Measurements from ENCODE around the gene GDPGP1. TPM values are rescaled to one million over a fixed set of nuclear protein-coding genes. Genes with fewer than 3 reads are reported as not detected.
"Not testable (repeated sequence)": the region's sequence is repeated elsewhere in the genome, so short reads cannot be mapped to it uniquely, and the experiment has no call there.

GDPGP1 gene, protein sequence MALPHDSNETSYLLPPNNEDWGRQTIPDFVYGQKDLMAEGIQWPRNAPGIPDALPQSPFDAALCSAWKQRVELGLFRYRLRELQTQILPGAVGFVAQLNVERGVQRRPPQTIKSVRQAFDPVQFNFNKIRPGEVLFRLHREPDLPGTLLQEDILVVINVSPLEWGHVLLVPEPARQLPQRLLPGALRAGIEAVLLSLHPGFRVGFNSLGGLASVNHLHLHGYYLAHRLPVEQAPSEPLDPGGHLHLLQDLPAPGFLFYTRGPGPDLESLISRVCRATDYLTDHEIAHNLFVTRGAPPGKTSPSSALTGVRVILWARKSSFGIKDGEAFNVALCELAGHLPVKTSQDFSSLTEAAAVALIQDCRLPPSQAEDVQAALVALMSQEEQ
- 1 to 10 TPM; 1.8 to 6.9 (median 4.3) TPM for total RNA-seq

DNA sequence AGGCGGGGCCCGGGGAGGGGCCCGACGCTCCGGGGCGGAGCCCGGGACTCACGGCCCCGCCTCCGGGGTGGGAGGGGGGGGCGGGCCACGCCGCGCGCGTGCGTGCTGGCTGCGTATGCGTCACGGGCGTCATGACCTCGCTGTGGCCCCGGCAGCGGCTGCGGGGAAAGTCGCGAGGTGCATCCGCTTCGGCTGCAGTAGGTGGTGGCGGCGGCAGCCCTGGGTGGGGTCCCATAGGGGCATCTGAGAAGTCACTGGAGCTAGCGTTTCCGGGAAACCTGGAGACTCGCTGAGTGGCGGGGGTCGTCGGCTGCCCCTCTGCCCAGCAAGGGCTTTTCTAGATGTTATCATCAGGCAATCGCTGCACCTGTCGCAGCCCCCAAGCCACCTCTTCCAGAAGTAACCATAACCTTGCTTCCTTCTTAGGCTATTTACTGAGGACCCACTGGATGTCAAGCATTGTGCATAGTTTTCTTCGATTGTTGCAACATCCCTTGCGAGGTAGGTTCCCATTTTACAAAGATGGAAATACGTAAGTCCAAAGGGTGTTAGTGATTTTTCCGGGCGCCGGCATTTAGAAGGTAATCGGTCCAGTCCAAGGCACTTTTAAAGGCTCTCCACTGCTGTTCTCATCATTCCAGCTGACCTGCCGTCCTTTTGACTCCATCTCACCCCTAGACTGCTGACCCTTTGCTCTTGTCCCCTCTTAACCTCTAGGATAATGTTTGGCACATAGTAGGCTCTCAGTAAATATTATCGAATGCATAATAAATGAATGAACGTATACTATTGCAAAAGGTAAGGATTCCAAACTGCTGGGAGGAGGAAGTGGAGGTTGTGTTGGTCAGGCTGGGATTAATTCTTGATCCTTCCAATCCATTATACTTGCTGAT lies at the start of gene GDPGP1:
GDPGP1 (plus strand) TSS at position 114 of the 893 bp plus-strand sequence. CDS start 6,700 bp downstream, outside the sequence.
- H3K27me3 ChIP-seq: no peaks in the 10 kb centered on the region
- peak within 1 kb of the TSS; percentile 84 to 99 (median 94) for H3K4me3 ChIP-seq
- no peaks in the 10 kb centered on the region for H3K9me3 ChIP-seq
- peak; percentile 2 for ATAC-seq
- in situ Hi-C loops (cut with MboI; ENCODE audit: low sequenced_read_pairs in 4 of 4): no loop called here
- peaks cover 32 to 44% of the 10 kb centered on the region in 2 donors for H3K4me1 ChIP-seq
- DNase-seq: no peak
- peak within 1 kb of the TSS; percentile 86 to 96 (median 94) for H3K27ac ChIP-seq
- intact Hi-C loops (cut with DNase I; ENCODE audit: low total_unique reads): loop anchor here (1.0 kb wide), 1 partner anchor 31 kb away; the partner anchor contains the start of gene NGRN
- peaks cover 0 to 30% of the 10 kb centered on the region in 2 donors for H3K36me3 ChIP-seq
- TF ChIP-seq POLR2A (IDR thresholded peaks at IDR 0.05): peak; percentile 52 to 56
- TF ChIP-seq, protein P1, sequence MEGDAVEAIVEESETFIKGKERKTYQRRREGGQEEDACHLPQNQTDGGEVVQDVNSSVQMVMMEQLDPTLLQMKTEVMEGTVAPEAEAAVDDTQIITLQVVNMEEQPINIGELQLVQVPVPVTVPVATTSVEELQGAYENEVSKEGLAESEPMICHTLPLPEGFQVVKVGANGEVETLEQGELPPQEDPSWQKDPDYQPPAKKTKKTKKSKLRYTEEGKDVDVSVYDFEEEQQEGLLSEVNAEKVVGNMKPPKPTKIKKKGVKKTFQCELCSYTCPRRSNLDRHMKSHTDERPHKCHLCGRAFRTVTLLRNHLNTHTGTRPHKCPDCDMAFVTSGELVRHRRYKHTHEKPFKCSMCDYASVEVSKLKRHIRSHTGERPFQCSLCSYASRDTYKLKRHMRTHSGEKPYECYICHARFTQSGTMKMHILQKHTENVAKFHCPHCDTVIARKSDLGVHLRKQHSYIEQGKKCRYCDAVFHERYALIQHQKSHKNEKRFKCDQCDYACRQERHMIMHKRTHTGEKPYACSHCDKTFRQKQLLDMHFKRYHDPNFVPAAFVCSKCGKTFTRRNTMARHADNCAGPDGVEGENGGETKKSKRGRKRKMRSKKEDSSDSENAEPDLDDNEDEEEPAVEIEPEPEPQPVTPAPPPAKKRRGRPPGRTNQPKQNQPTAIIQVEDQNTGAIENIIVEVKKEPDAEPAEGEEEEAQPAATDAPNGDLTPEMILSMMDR (IDR thresholded peaks at IDR 0.05 in 4 of 5, conservative IDR thresholded peaks at IDR 0.05 in 1 of 5): no peak

DNA sequence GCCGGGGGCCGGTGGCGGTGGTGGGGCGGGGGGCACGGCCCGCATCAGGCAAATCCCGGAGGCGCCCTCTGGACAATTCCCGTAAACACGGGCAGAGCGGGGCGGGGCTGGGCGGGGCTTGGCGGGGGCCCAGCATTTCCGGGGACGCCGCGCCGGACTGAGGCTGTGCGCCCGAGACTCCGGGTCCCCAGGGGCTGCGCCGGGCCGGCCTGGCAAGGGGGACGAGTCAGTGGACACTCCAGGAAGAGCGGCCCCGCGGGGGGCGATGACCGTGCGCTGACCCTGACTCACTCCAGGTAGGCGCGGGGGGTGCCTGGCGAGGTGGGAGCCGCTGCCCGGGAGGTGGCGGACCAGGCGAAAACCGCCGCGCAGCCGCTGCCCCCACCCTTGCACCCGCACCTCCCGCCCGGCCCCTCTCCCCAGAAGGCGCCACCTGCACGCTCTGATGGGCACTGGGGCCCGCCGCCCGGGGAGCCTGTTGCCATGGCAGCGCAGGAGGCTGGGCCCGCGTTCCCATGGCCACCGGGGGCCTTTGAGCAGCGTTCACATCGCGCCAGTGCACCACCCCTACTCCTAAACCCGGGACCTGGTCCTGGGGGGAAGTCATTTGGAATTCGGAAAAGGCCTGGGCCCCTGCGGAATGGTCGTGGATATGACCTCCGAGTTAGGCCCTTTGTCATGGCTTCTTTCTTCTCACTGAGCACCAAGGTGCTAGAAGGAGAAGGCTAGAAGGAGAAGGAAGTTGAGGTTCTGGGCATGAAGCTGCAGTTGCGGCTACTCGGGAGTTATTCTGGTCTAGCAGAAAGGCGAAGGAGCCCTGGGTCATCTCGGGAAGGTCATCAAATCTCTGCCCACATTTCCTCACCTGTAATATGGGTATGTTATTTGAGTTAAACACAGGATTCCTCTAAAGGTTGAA lies 49.0 kb upstream of the GDPGP1 start:
- TF ChIP-seq, protein P1 (IDR thresholded peaks at IDR 0.05 in 4 of 5, conservative IDR thresholded peaks at IDR 0.05 in 1 of 5): no peak
- peak in 1 of 2 donors; percentile 49 for TF ChIP-seq POLR2A (IDR thresholded peaks at IDR 0.05)
- H3K4me3 ChIP-seq: peak overlapping the region; percentile 61 to 97 (median 81)
- H3K27ac ChIP-seq: peak overlapping the region; percentile 85 to 96 (median 95)
- ATAC-seq: peak; percentile 78 to 82
- in situ Hi-C loops (cut with MboI; ENCODE audit: low sequenced_read_pairs in 4 of 4) (no loop called here), intact Hi-C loops (cut with DNase I; ENCODE audit: low total_unique reads) (no loop called here)
- H3K27me3 ChIP-seq: no peaks in the 10 kb centered on the region
- peak in 1 of 2 donors; percentile 37 for DNase-seq
- H3K36me3 ChIP-seq: no peaks in the 10 kb centered on the region
- no peaks in the 10 kb centered on the region for H3K9me3 ChIP-seq
- peaks cover 7 to 8% of the 10 kb centered on the region in 2 donors for H3K4me1 ChIP-seq

DNA sequence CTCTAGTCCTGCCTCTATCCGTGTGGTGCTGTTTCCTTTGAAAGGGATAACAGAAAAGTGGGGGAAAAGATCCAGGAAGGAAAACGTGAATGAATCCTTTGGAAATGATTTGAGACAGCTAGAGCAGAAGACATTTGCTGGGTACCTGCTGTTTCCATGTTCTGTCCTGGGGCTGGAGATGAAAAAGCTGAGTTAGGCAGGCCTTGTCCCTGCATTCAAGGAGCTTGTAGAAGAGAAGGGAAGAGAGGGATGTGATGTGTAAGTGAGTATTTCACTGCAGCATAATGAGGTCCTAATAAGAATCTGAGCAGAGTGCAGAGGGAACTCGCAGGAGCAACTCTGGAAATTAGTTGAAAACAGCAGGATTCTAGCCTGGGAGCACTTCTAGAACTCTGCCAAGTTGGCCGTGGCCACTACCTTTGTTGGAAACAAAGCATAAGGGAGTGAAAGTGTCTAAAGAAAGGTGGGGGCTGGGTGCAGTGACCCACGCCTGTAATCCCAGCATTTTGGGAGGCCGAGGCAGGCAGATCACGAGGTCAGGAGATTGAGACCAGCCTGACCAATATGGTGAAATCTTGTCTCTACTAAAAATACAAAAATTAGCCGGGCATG lies 46.6 kb upstream of the GDPGP1 start:
- Histone ChIP-seq H3K9me3 (no peaks in the 10 kb centered on the region), H3K4me1 (peaks cover 16 to 24% of the 10 kb centered on the region in 2 donors), H3K27ac (peak overlapping the region in 2 of 4 donors; percentile 6 to 46), H3K36me3 (no peaks in the 10 kb centered on the region), H3K27me3 (no peaks in the 10 kb centered on the region), H3K4me3 (no peak overlapping the region)
- ATAC-seq: no peak
- in situ Hi-C loops (cut with MboI; ENCODE audit: low sequenced_read_pairs in 4 of 4): no loop called here
- DNase-seq: no peak
- TF ChIP-seq, protein P1 (IDR thresholded peaks at IDR 0.05 in 4 of 5, conservative IDR thresholded peaks at IDR 0.05 in 1 of 5): no peak
- TF ChIP-seq POLR2A (IDR thresholded peaks at IDR 0.05): no peak
- intact Hi-C loops (cut with DNase I; ENCODE audit: low total_unique reads): no loop called here

DNA sequence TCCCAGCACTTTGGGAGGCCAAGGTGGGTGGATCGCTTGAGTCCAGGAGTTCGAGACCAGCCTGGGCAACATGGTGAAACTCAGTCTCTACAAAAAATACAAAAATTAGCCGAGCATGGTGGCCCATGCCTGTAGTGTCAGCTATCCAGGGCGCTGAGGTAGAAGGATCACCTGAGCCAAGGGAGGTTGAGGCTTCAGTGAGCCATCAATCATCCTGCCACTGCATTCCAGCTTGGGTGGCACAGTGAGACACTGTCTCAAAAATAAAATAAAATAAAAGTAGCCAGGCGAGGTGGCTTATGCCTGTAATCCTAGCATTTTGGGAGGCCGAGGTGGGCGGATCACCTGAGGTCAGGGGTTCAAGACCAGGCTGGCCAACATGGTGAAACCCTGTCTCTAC lies 45.9 kb upstream of the GDPGP1 start:
- H3K27ac ChIP-seq; intact Hi-C loops (cut with DNase I; ENCODE audit: low total_unique reads); in situ Hi-C loops (cut with MboI; ENCODE audit: low sequenced_read_pairs in 4 of 4); DNase-seq; H3K27me3 ChIP-seq; H3K9me3 ChIP-seq; H3K4me3 ChIP-seq; ATAC-seq; H3K36me3 ChIP-seq: not testable (repeated sequence)
- peaks cover 21 to 31% of the 10 kb centered on the region in 2 donors for H3K4me1 ChIP-seq
